NCI-H146 treated with DMSO at 0.1 percent for 48 hours (cell line): ENCODE measurements around the gene GSTT4.
"Not testable (repeated sequence)": the region's sequence is repeated elsewhere in the genome, so short reads cannot be mapped to it uniquely, and the experiment has no call there.

ENCODE experiments used
- DNase-seq: peaks from one replicate; lab custom pipeline; 2025; ENCODE audit not compliant: unreplicated experiment; lab: John Stamatoyannopoulos, UW

The GSTT4 gene

GRCh38 chr22:24026056-24026455 lies 20.8 kb upstream of the GSTT4 start:
- DNase-seq, result no peak

GRCh38 chr22:24025475-24025874 lies 20.2 kb upstream of the GSTT4 start:
- no peak for DNase-seq

GRCh38 chr22:24024354-24024753 lies 19.1 kb upstream of the GSTT4 start:
- DNase-seq, result no peak

GRCh38 chr22:24023204-24023789 lies 18.0 kb upstream of the GSTT4 start:
- DNase-seq, result no peak

GRCh38 chr22:24021304-24021703 lies 16.1 kb upstream of the GSTT4 start:
- DNase-seq, result no peak

GRCh38 chr22:24016156-24016555 lies 10.9 kb upstream of the GSTT4 start:
- DNase-seq, result no peak

GRCh38 chr22:24011735-24012068 lies 6.4 kb upstream of the GSTT4 start:
- DNase-seq, result no peak

GRCh38 chr22:24010018-24010391 lies 4.8 kb upstream of the GSTT4 start:
- DNase-seq, result no peak

GRCh38 chr22:24009227-24010017 lies 4.2 kb upstream of the GSTT4 start:
- no peak for DNase-seq

GRCh38 chr22:24008381-24009226 lies 3.4 kb upstream of the GSTT4 start:
- no peak for DNase-seq

- no peak for DNase-seq
Observed at GRCh38 chr22:24008022-24008283, 2.7 kb upstream of the GSTT4 start.

GRCh38 chr22:24007253-24008021 lies 2.2 kb upstream of the GSTT4 start:
- DNase-seq, result no peak

GRCh38 chr22:24006914-24007214 lies 1.6 kb upstream of the GSTT4 start:
- no peak for DNase-seq

- no peak for DNase-seq
Observed at GRCh38 chr22:24006207-24006913, 1.1 kb upstream of the GSTT4 start.

- no peak for DNase-seq
Observed at GRCh38 chr22:24003887-24004286, 1.4 kb downstream of the GSTT4 start.

- no peak for DNase-seq
Observed at GRCh38 chr22:24002851-24003250, 2.4 kb downstream of the GSTT4 start.

- no peak for DNase-seq
Observed at GRCh38 chr22:24002272-24002671, 3.0 kb downstream of the GSTT4 start.

- no peak for DNase-seq
Observed at GRCh38 chr22:24001314-24001713, 3.9 kb downstream of the GSTT4 start.

- not testable (repeated sequence) for DNase-seq
Observed at GRCh38 chr22:23999779-24000178, 5.5 kb downstream of the GSTT4 start.

GRCh38 chr22:23997092-23997491 lies 8.2 kb downstream of the GSTT4 start:
- DNase-seq, result no peak

GRCh38 chr22:23993581-23994177 lies 11.6 kb downstream of the GSTT4 start:
- not testable (repeated sequence) for DNase-seq
